OCI-LY7 (cell line): ENCODE results near the gene STK11IP.

Source experiments
- EZH2phosphoT487 ChIP-seq: fragments of 200-600 bp; sonication (generic); IDR thresholded peaks from 2 replicates; pipeline ENCODE4 v1.6.1; 2018; ENCODE audit warnings: low read depth, borderline replicate concordance, mild to moderate bottlenecking, mixed run types, antibody characterized with exemption, low read length, moderate library complexity, mixed read lengths
- TF ChIP-seq, protein P1 (sequence below): fragments of 200-600 bp; sonication (generic); conservative IDR thresholded peaks from 2 replicates; pipeline ENCODE4 v1.5.1; 2014; ENCODE audit warnings: mild to moderate bottlenecking, antibody characterized with exemption, low read length, moderate library complexity, mixed read lengths

DNA sequence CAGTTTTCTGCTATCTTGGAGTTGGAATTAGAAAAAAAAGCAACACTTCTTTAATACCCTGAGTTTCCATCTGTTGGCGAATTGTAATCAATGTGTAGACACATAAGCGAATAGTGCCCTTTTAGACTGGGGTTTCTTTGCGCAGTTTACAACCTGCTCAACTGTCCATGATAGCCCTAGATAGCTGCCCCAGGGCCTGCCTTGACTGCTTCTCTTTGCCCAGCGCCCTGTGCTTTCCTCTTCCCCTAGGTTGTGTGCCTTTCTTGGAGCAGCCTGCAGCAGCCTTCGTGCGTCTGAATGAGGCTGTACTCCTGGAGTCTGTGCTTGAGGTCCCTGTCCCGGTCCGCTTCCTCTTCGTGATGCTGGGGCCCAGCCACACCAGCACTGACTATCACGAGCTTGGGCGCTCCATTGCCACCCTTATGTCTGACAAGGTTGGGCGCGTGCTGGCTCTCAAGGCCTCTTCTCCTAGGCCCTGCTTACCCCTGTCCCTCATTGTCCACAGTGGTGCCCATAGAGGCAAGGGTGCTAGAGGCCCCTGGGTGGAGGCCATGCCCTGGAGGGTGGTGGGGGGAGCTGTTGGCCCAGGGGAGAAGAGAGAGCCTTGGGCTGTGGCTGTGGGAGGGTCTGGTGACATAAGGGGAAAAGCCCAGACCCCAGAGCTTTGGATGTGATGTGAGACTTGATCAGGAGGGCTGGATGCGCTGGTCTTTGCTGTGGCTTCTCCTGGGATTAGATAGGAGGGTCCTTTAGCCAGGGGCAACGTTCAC is 36.7 kb downstream of the STK11IP start:
- TF ChIP-seq, protein P1, sequence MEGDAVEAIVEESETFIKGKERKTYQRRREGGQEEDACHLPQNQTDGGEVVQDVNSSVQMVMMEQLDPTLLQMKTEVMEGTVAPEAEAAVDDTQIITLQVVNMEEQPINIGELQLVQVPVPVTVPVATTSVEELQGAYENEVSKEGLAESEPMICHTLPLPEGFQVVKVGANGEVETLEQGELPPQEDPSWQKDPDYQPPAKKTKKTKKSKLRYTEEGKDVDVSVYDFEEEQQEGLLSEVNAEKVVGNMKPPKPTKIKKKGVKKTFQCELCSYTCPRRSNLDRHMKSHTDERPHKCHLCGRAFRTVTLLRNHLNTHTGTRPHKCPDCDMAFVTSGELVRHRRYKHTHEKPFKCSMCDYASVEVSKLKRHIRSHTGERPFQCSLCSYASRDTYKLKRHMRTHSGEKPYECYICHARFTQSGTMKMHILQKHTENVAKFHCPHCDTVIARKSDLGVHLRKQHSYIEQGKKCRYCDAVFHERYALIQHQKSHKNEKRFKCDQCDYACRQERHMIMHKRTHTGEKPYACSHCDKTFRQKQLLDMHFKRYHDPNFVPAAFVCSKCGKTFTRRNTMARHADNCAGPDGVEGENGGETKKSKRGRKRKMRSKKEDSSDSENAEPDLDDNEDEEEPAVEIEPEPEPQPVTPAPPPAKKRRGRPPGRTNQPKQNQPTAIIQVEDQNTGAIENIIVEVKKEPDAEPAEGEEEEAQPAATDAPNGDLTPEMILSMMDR, result no peak
- no peak for TF ChIP-seq EZH2phosphoT487
